K562 (cell line): Measurements from ENCODE around the gene METTL22. TPM values are rescaled to one million over a fixed set of nuclear protein-coding genes. Genes with fewer than 3 reads are reported as not detected.

Source experiments
- ATAC-seq: fragments of 200-7000 bp; cut with Tn5 transposase; 3 replicates; pipeline ENCODE4 v1.9.1; 2020; ENCODE audit warnings: moderate library complexity
- BruUV-seq: library from RNA; stranded (reverse); fragments of 400-500 nt; replicated peaks from 2 replicates; lab custom pipeline; 2021; lab: Mats Ljungman, UMichigan
- CTCF ChIA-PET: fragments of 300-600 bp; formaldehyde crosslinking; extraction: SDS; loops from one replicate; lab custom pipeline; 2021; ENCODE audit warnings: low intra/inter-chr PET ratio; lab: Yijun Ruan, JAX
- POLR2A ChIA-PET: fragments of 300-600, 350-650 bp; sonication (Branson Sonifier 250); formaldehyde crosslinking; extraction: SDS; loops from one replicate; lab custom pipeline; 2021; ENCODE audit warnings: antibody characterized with exemption, inconsistent platforms; lab: Yijun Ruan, JAX
- DNase-seq, 4 experiments: peaks; one replicate each; pipeline versions ENCODE4 v3.0.0 to v3.0.0-alpha.2; 2011 to 2018; ENCODE audit warnings: low spot score in 3 of 4, mixed read lengths in 3 of 4; ENCODE audit errors: extremely low read depth in 1 of 4
- FAIRE-seq: peaks from 2 replicates; lab custom pipeline; 2011; peaks lifted over from hg19 to GRCh38; lab: Jason Lieb, UNC
- H2AFZ ChIP-seq: 2 replicates; pipeline ENCODE4 v1.6.0; 2011; ENCODE audit warnings: low read depth, low read length, control low read depth, inconsistent platforms
- H3K27ac ChIP-seq: fragments of 200-600 bp; 3 replicates; pipeline ENCODE4 v1.8.0; 2011; ENCODE audit warnings: low read depth, mild to moderate bottlenecking, control low read depth, inconsistent platforms, low read length, moderate library complexity, mixed read lengths; ENCODE audit errors: extremely low read depth
- H3K27me3 ChIP-seq, 2 experiments: fragments of 300-600 bp in 1 of 2; 2 replicates in 1 of 2; 3 replicates in 1 of 2; pipeline versions ENCODE4 v1.6.0 to v1.8.0; 2011; ENCODE audit warnings: inconsistent platforms in 2 of 2, low read length in 2 of 2, mild to moderate bottlenecking in 1 of 2, mixed read lengths in 1 of 2, moderate library complexity in 1 of 2; ENCODE audit not compliant: control insufficient read depth in 2 of 2, insufficient read depth in 2 of 2
- H3K36me3 ChIP-seq: fragments of 300-600 bp; 3 replicates; pipeline ENCODE4 v1.8.0; 2011; ENCODE audit warnings: mild to moderate bottlenecking, low read length, inconsistent platforms; ENCODE audit not compliant: control insufficient read depth, insufficient read depth
- H3K4me1 ChIP-seq, 2 experiments: fragments of 200-600 bp in 1 of 2; replicated peaks in 1 of 2; 2 replicates in 1 of 2; 3 replicates in 1 of 2; pipeline versions ENCODE4 v1.5.1 to v1.8.0; 2011; ENCODE audit warnings: inconsistent platforms in 2 of 2, low read length in 2 of 2, mild to moderate bottlenecking in 1 of 2, mixed read lengths in 1 of 2, moderate library complexity in 1 of 2; ENCODE audit not compliant: control insufficient read depth in 2 of 2, insufficient read depth in 2 of 2
- H3K4me2 ChIP-seq: 2 replicates; pipeline ENCODE4 v1.6.1; 2011; ENCODE audit warnings: low read length, control low read depth, inconsistent platforms, mixed read lengths; ENCODE audit not compliant: insufficient read depth
- H3K4me3 ChIP-seq: fragments of 200-600 bp; sonication (generic), shearing (Covaris generic); 2 replicates; pipeline ENCODE4 v1.5.1; 2016; ENCODE audit warnings: control low read depth, inconsistent platforms
- H3K79me2 ChIP-seq: fragments of 200-600 bp; 3 replicates; pipeline ENCODE4 v1.8.0; 2011; ENCODE audit warnings: low read length, inconsistent platforms; ENCODE audit not compliant: control insufficient read depth, insufficient read depth
- H3K9ac ChIP-seq, 2 experiments: 2 replicates each; pipeline versions ENCODE4 v1.6.0 to v1.6.1; 2011; ENCODE audit warnings: low read depth in 2 of 2, low read length in 2 of 2, control low read depth in 1 of 2, inconsistent platforms in 1 of 2, mild to moderate bottlenecking in 1 of 2, mixed read lengths in 1 of 2; ENCODE audit not compliant: insufficient read depth in 1 of 2
- H3K9me1 ChIP-seq: one replicate; pipeline ENCODE4 v1.6.0; 2011; ENCODE audit warnings: inconsistent platforms, mild to moderate bottlenecking, low read length, moderate library complexity; ENCODE audit not compliant: control insufficient read depth, insufficient read depth
- H3K9me3 ChIP-seq: replicated peaks from 2 replicates; pipeline ENCODE4 v1.5.1; 2011; ENCODE audit warnings: low read depth, low read length, inconsistent platforms; ENCODE audit not compliant: control insufficient read depth, insufficient read depth
- H4K20me1 ChIP-seq: replicated peaks from 2 replicates; pipeline ENCODE4 v1.6.1; 2011; ENCODE audit warnings: low read length, inconsistent platforms, mixed read lengths; ENCODE audit not compliant: control insufficient read depth, insufficient read depth
- ATF1 ChIP-seq, 2 experiments: fragments of 450-650 bp in 1 of 2; IDR thresholded peaks; 2 replicates each; pipeline ENCODE4 v1.6.1; 2016; ENCODE audit warnings: missing compliant biosample characterization in 1 of 2, missing genetic modification characterization in 1 of 2
- BMI1 ChIP-seq: fragments of 150-350 bp; IDR thresholded peaks from 2 replicates; pipeline ENCODE4 v1.6.1; 2014; ENCODE audit warnings: low read length
- CTCF ChIP-seq, 3 experiments: IDR thresholded peaks in 2 of 3; conservative IDR thresholded peaks in 1 of 3; 2 replicates each; pipeline ENCODE4 v1.5.1; 2011 to 2012; ENCODE audit warnings: low read length in 3 of 3, mild to moderate bottlenecking in 3 of 3, control low read depth in 2 of 3, improper control_type of control experiment in 1 of 3, inconsistent platforms in 1 of 3, low read depth in 1 of 3, mixed read lengths in 1 of 3, moderate library complexity in 1 of 3; ENCODE audit not compliant: insufficient read depth in 2 of 3
- CTCFL ChIP-seq: IDR thresholded peaks from 2 replicates; pipeline ENCODE4 v1.6.1; 2011; ENCODE audit warnings: borderline replicate concordance, low read depth, mild to moderate bottlenecking, moderate library complexity, low read length; ENCODE audit not compliant: insufficient read depth, poor library complexity, severe bottlenecking
- E4F1 ChIP-seq: fragments of 250-450 bp; sonication (Bioruptor Pico); IDR thresholded peaks from 2 replicates; pipeline ENCODE4 v1.5.0; 2021; ENCODE audit warnings: mild to moderate bottlenecking, borderline replicate concordance
- HNRNPK ChIP-seq: fragments of 200-400 bp; formaldehyde crosslinking; IDR thresholded peaks from one replicate; pipeline ENCODE4 v1.6.1; 2018; ENCODE audit warnings: mild to moderate bottlenecking, low read depth, low read length; ENCODE audit not compliant: poor library complexity, severe bottlenecking
- HOXB6 ChIP-seq: fragments of 250-450 bp; sonication (Bioruptor Pico); IDR thresholded peaks from 2 replicates; pipeline ENCODE4 v1.5.1; 2022; ENCODE audit warnings: mild to moderate bottlenecking, borderline replicate concordance
- NCOA4 ChIP-seq: fragments of 450-650 bp; IDR thresholded peaks from 2 replicates; pipeline ENCODE4 v1.6.1; 2018; ENCODE audit warnings: mild to moderate bottlenecking; ENCODE audit not compliant: partially characterized antibody
- SMC3 ChIP-seq: conservative IDR thresholded peaks from 2 replicates; pipeline ENCODE4 v1.6.1; 2011; ENCODE audit warnings: low read depth, low read length, improper control_type of control experiment; ENCODE audit not compliant: insufficient read depth
- SOX6 ChIP-seq: fragments of 450-650 bp; IDR thresholded peaks from 2 replicates; pipeline ENCODE4 v1.6.1; 2014; ENCODE audit warnings: mild to moderate bottlenecking
- SP1 ChIP-seq: sonication (generic); formaldehyde crosslinking; IDR thresholded peaks from 2 replicates; pipeline ENCODE4 v1.8.1; 2022; ENCODE audit warnings: mild to moderate bottlenecking, missing genetic modification reagents
- SPI1 ChIP-seq: IDR thresholded peaks from 2 replicates; pipeline ENCODE4 v1.6.1; 2011; ENCODE audit warnings: low read depth, low read length, control low read depth, borderline replicate concordance
- SRF ChIP-seq, 2 experiments: fragments of 250-450, 450-650 bp in 1 of 2; sonication (Bioruptor Pico) in 1 of 2; sonication (generic) in 1 of 2; formaldehyde crosslinking; IDR thresholded peaks; 2 replicates each; pipeline versions ENCODE4 v1.5.0 to v1.5.1; 2020 to 2022; ENCODE audit warnings: mild to moderate bottlenecking in 1 of 2, missing genetic modification reagents in 1 of 2
- ZBTB7A ChIP-seq: IDR thresholded peaks from 2 replicates; pipeline ENCODE4 v1.6.1; 2011; ENCODE audit warnings: low read depth, mild to moderate bottlenecking, low read length, moderate library complexity, borderline replicate concordance; ENCODE audit not compliant: control insufficient read depth
- ZNF384 ChIP-seq: IDR thresholded peaks from 2 replicates; pipeline ENCODE4 v1.6.1; 2012; ENCODE audit warnings: low read depth, low read length, improper control_type of control experiment
- WGBS: fragments of 100-300 bp; shearing (Covaris generic); methylation state at CpG from one replicate; pipeline ENCODE4 v1.1.6; 2016; ENCODE audit warnings: low coverage, mixed read lengths; ENCODE audit not compliant: insufficient coverage; ENCODE audit errors: missing lambda C conversion rate; 5-methylcytosine and 5-hydroxymethylcytosine counted together
- in situ Hi-C: fragments of 300-500 bp; cut with MboI; formaldehyde crosslinking; loops from 4 replicates; pipeline ENCODE4 v1.15.0; 2018; ENCODE audit warnings: inconsistent platforms, mixed read lengths
- intact Hi-C: fragments of 100-400 bp; cut with micrococcal nuclease; formaldehyde crosslinking; loops from 2 replicates; pipeline ENCODE4 v1.14.2; 2022
- polyA plus RNA-seq, 8 experiments: library from polyadenylated mRNA; depleted of rRNA in 4 of 8; stranded (reverse) in 5 of 8; unstranded in 3 of 8; fragments of >200 nt; fragmentation: Nextera tagmentation in 2 of 8; fragmentation: Illumina TruSeq in 1 of 8; extraction: Ambion mirVana in 2 of 8; extraction: Trizol in 1 of 8; gene quantifications; 2 replicates each; pipeline versions ENCODE4 v1.2.1 to v1.2.3, GENCODE V29; 2011 to 2014; ENCODE audit warnings: inconsistent platforms in 1 of 8, missing spikeins in 1 of 8
- total RNA-seq, 7 experiments: library from RNA; depleted of rRNA in 6 of 7; stranded (reverse); fragments of >200 nt in 6 of 7; fragmentation: Illumina TruSeq in 2 of 7; extraction: Trizol in 2 of 7; gene quantifications; 2 replicates each; pipeline versions ENCODE4 v1.2.1 to v1.2.3, GENCODE V29; 2011 to 2021; ENCODE audit warnings: low replicate concordance in 1 of 7

The METTL22 gene
- total and polyA plus RNA-seq, 9 of the 15 experiments (the other 6 are each of a cell fraction or from before 2014, with no cell fraction given), result 6.9 to 33.2 (median 18.5) TPM

- no peaks in the 10 kb centered on the region for H3K36me3 ChIP-seq
- no peaks in the 10 kb centered on the region for H3K9me3 ChIP-seq
- DNase-seq (peak in 3 of 4 experiments; percentile 17 to 37 (median 22)), FAIRE-seq (peak; percentile 71), ATAC-seq (peak; percentile 82)
- no peak overlapping the region for H3K27ac ChIP-seq
- BruUV-seq, result no TSS peak
- no peak overlapping the region for H3K4me3 ChIP-seq
- H3K79me2 ChIP-seq, result no peaks in the 10 kb centered on the region
- ChIA-PET CTCF (interaction anchor here (0.7 kb wide), 1 partner anchor 570 kb away, joined by 3 read pairs; no protein-coding TSS in a partner anchor), POLR2A (no interaction called here)
- in situ Hi-C loops (no loop called here), intact Hi-C loops (loop anchor here (5.0 kb wide), 2 partner anchors 88 to 142 kb away; partner anchors contain the start of genes PMM2 and TMEM186)
- peaks cover 9% of the 10 kb centered on the region for H4K20me1 ChIP-seq
- H3K4me1 ChIP-seq, result no peaks in the 10 kb centered on the region; a peak in 1 of 5 replicates
- no peak overlapping the region for H3K4me2 ChIP-seq
- H3K9me1 ChIP-seq, result no peaks in the 10 kb centered on the region
- 0% methylated on average over 1 of the region's 1 CpG for WGBS
- H2AFZ ChIP-seq, result no peak overlapping the region
- peaks cover 4 to 18% of the 10 kb centered on the region in 2 experiments; a peak in 2 of 5 replicates for H3K27me3 ChIP-seq
- no peak overlapping the region for H3K9ac ChIP-seq
- no peak for TF ChIP-seq SRF (CRISPR knock-in tag; IDR thresholded peaks at IDR 0.05)
- peak; percentile 29; the same call in 1 of the 2 replicates for TF ChIP-seq SPI1
- 0 out of 2 replicates have a peak, but pooled peaks have one; percentile 11 for TF ChIP-seq SMC3
- no peak for TF ChIP-seq ATF1 (CRISPR knock-in tag; IDR thresholded peaks at IDR 0.05)
- no peak for TF ChIP-seq ATF1 (tag; IDR thresholded peaks at IDR 0.05)
- no peak for TF ChIP-seq ZNF384
- peak; percentile 23 to 39 (median 26); a peak in 1 of 6 replicates for TF ChIP-seq CTCF (IDR thresholded peaks at IDR 0.05 in 2 of 3, conservative IDR thresholded peaks at IDR 0.05 in 1 of 3; ENCODE audit: insufficient read depth in 2 of 3, low read depth in 1 of 3, low read length in 3 of 3)
- no peak for TF ChIP-seq BMI1
- TF ChIP-seq HNRNPK, result no peak
- no peak for TF ChIP-seq SOX6
- TF ChIP-seq HOXB6 (CRISPR knock-in tag), result no peak
- no peak for TF ChIP-seq ZBTB7A
- TF ChIP-seq CTCFL, result peak; percentile 53
- no peak for TF ChIP-seq SP1 (CRISPR knock-in tag)
- TF ChIP-seq NCOA4, result no peak
- no peak for TF ChIP-seq E4F1 (CRISPR knock-in tag)
Observed at GRCh38 chr16:8655184-8655717, 33.8 kb downstream of the METTL22 start.
